OCI-LY3 (cell line): ENCODE results near the gene ZNRD2.

Source experiments
- CTCF ChIP-seq: fragments of 200-600, 300-600 bp; sonication (generic); IDR thresholded peaks from 2 replicates; pipeline ENCODE4 v1.5.1; 2014; ENCODE audit warnings: antibody characterized with exemption, low read length, low read depth
- EZH2phosphoT487 ChIP-seq: fragments of 200-600 bp; shearing (Covaris generic); IDR thresholded peaks from 2 replicates; pipeline ENCODE4 v1.6.1; 2018; ENCODE audit warnings: antibody characterized with exemption, mixed run types, low read depth

- TF ChIP-seq CTCF (no peak), EZH2phosphoT487 (no peak)
Observed at GRCh38 chr11:65538915-65539743, 31.1 kb upstream of the ZNRD2 start.
